B cell (primary cell): ENCODE data around the gene PKIG.

ENCODE experiments used
- CTCF ChIP-seq: fragments of 200-600 bp; IDR thresholded peaks from one replicate; pipeline ENCODE4 v1.8.0; 2022; ENCODE audit warnings: antibody characterized with exemption, mild to moderate bottlenecking
- EZH2 ChIP-seq: IDR thresholded peaks from 2 replicates; pipeline ENCODE4 v1.6.1; 2012; ENCODE audit warnings: borderline replicate concordance, low read depth, mild to moderate bottlenecking, moderate library complexity, low read length; ENCODE audit not compliant: insufficient read depth, poor library complexity, severe bottlenecking

GRCh38 chr20:44615876-44616603 lies 33.7 kb downstream of the PKIG start:
- TF ChIP-seq CTCF = no peak
- TF ChIP-seq EZH2 = no peak
